Stimulated activated CD4-positive, alpha-beta T cell treated with anti-CD3 and anti-CD28 coated beads, Interleukin-2, amount 100 ng/mL, for 4 hours (primary cell): Measurements from ENCODE around the gene TCEAL4.
"Not testable (repeated sequence)": the region's sequence is repeated elsewhere in the genome, so short reads cannot be mapped to it uniquely, and the experiment has no call there.

Experiments
- DNase-seq: peaks from one replicate; pipeline ENCODE4 v3.0.0-alpha.2; 2020; ENCODE audit warnings: low read depth

Gene TCEAL4

GRCh38 chrX:103592295-103592694 lies 7.0 kb downstream of the TCEAL4 start:
- not testable (repeated sequence) for DNase-seq

- DNase-seq, result not testable (repeated sequence)
These were observed 9.9 kb downstream of the TCEAL4 start for GRCh38 chrX:103595202-103595601.

GRCh38 chrX:103607364-103608305 lies 22.3 kb downstream of the TCEAL4 start, which contains the start of gene TCEAL3:
Gene TCEAL3, plus strand, starts transcription at chrX:103607963. Its CDS starts 1,102 bp downstream, at chrX:103609065.
- DNase-seq, result no peak

GRCh38 chrX:103608306-103608963 lies 23.1 kb downstream of the TCEAL4 start:
- DNase-seq, result no peak

- DNase-seq, result no peak
These were observed 25.0 kb downstream of the TCEAL4 start for GRCh38 chrX:103610282-103610681.

GRCh38 chrX:103613362-103613890 lies 28.1 kb downstream of the TCEAL4 start:
- DNase-seq, result no peak

- DNase-seq, result no peak
These were observed 29.7 kb downstream of the TCEAL4 start for GRCh38 chrX:103614999-103615398.

- DNase-seq, result no peak
These were observed 30.6 kb downstream of the TCEAL4 start for GRCh38 chrX:103615781-103616371.

GRCh38 chrX:103616676-103617186 lies 31.4 kb downstream of the TCEAL4 start:
- no peak for DNase-seq

- no peak for DNase-seq
These were observed 38.8 kb downstream of the TCEAL4 start for GRCh38 chrX:103624111-103624510.

GRCh38 chrX:103626855-103627254 lies 41.5 kb downstream of the TCEAL4 start:
- no peak for DNase-seq

- DNase-seq, result no peak
These were observed 43.3 kb downstream of the TCEAL4 start, which contains the start of gene TCEAL1 for GRCh38 chrX:103628386-103629317. Gene TCEAL1, plus strand, starts transcription at chrX:103628975. Its CDS starts 942 bp downstream, at chrX:103629917.

- DNase-seq, result no peak
These were observed 44.2 kb downstream of the TCEAL4 start for GRCh38 chrX:103629318-103630170.

GRCh38 chrX:103630171-103630511 lies 44.8 kb downstream of the TCEAL4 start:
- DNase-seq, result no peak

- DNase-seq, result no peak
These were observed 45.8 kb downstream of the TCEAL4 start for GRCh38 chrX:103631145-103631544.

GRCh38 chrX:103635436-103635835 lies 50.1 kb downstream of the TCEAL4 start:
- DNase-seq, result no peak
